Measurements from ENCODE around the gene TRIM8. TPM values are rescaled to one million over a fixed set of nuclear protein-coding genes. Genes with fewer than 3 reads are reported as not detected.
"Not testable (repeated sequence)": the region's sequence is repeated elsewhere in the genome, so short reads cannot be mapped to it uniquely, and the experiment has no call there.

The TRIM8 gene
- polyA plus RNA-seq, 1 experiment, result 105 TPM

DNA sequence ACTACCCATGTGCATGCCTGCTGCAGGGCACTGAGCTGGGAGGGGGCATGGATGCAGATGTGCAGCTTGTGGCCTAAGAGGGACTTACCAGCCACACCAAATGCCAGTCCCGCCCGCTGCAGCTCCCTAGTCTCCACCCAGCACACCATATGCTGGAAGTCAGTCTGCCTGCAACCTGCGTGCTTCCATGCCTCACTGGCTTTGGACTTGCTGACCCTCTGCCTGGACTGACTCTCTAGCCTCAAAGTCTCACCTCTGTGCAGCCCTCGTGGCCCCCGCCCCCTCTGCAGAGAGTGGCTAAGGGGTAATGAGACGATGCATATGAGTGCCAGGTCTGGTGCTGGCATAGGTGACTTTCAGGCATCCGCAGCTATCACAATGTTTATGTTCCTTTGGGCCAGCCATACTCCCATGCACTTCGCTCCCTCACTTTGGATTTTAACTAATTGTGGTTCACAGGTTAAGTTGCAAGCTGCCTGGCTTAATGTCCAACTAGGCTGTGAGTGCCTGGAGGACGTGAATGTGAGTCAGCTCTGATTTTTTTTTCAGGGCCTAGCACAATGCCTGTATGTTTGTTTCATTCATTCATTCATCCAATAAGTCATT, 21.7 kb downstream of the TRIM8 start:
- no peaks in the 10 kb centered on the region for H3K27me3 ChIP-seq (ENCODE audit: control insufficient read depth, insufficient read depth, low read length)
- TF ChIP-seq CTCF (IDR thresholded peaks at IDR 0.05; ENCODE audit: insufficient read depth, low read depth, low read length), result no peak
- CTCF ChIA-PET, result interaction anchor here (1.7 kb wide), 1 partner anchor 12 kb away, joined by 4 read pairs; no protein-coding TSS in a partner anchor
- DNase-seq (ENCODE audit: low read depth), result no peak
- POLR2A ChIA-PET, result no interaction called here
- H3K36me3 ChIP-seq (ENCODE audit: control insufficient read depth, insufficient read depth, low read length), result no peaks in the 10 kb centered on the region; the same call in 1 of the 2 replicates
- H3K4me3 ChIP-seq (ENCODE audit: low read depth, low read length), result no peak overlapping the region

DNA sequence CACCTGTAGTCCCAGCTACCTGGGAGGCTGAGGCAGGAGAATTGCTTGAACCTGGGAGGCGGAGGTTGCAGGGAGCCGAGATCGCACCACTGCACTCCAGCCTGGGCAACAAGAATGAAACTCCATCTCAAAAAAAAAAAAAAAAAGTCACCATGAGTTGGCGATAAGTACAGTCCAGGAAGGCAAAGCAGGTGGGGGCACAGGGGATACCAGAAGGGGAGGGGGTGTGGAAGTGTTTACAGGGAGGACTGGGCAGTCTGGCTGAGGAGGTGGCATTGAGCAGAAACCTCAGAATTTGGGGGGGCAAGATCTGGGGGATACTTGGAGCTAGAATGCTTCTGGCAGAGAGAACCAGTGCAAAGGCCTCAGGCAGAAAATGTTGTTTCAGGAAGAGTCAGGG, 23.1 kb downstream of the TRIM8 start:
- DNase-seq (ENCODE audit: low read depth); POLR2A ChIA-PET; H3K27me3 ChIP-seq (ENCODE audit: control insufficient read depth, insufficient read depth, low read length); H3K4me3 ChIP-seq (ENCODE audit: low read depth, low read length); H3K36me3 ChIP-seq (ENCODE audit: control insufficient read depth, insufficient read depth, low read length): not testable (repeated sequence)
- CTCF ChIA-PET, result interaction anchor here (1.3 to 3.3 kb wide), 3 partner anchors 9 to 14 kb away, joined by 3 to 15 read pairs (median 7); no protein-coding TSS in a partner anchor

- ChIA-PET POLR2A (no interaction called here), CTCF (interaction anchor here (1.3 to 3.3 kb wide), 5 partner anchors 8 to 44 kb away, joined by 3 to 15 read pairs (median 7); no protein-coding TSS in a partner anchor)
- no peak for DNase-seq (ENCODE audit: low read depth)
- Histone ChIP-seq H3K4me3 (ENCODE audit: low read depth, low read length) (no peak overlapping the region), H3K36me3 (ENCODE audit: control insufficient read depth, insufficient read depth, low read length) (no peaks in the 10 kb centered on the region; the same call in 1 of the 2 replicates), H3K27me3 (ENCODE audit: control insufficient read depth, insufficient read depth, low read length) (no peaks in the 10 kb centered on the region)
- no peak for TF ChIP-seq CTCF (IDR thresholded peaks at IDR 0.05; ENCODE audit: insufficient read depth, low read depth, low read length)
Measured at GRCh38 chr10:102668326-102669107, 24.2 kb downstream of the TRIM8 start.

DNA sequence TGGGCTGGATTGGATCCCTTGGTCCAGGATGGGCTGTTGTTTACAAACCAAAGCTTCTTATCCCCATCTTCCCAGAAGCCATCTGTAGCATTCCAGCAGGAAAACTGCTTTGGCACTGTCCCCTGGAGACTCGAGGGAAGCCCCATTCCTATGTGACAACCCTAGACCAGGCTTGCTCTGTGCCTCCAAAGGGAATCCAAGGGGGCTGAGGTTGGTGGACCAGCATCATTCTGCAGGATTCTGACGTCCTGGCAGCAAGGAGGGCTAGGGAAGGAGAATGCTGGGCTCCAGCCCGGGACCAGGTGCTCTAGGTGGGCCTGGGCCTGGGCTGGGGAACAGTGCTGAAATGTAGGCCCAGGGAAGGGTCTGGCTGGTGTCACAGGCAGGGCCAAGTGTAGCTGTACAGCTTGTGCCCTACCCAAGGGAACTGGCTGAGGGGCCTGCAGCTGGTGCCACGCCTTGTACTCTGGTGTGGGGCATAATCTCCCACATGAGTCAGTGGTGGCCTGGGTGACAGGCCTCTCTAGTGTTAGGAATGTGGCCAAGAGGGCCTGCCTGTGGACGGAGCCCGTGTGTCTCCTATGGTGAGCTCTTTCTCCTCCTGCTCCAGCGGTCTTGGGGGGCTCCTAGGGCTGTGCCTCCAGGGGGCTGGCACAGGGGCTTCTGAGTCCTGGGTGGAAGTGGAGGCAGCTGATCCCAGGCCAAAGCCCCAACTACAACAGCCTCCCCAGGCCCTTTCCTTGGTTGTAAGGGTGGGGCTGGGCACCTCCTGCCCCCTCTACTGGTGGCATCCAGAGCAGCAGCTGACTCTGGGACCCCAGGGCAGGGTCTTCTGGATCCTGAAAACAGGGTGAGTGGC, 25.2 kb downstream of the TRIM8 start:
- ChIA-PET POLR2A (no interaction called here), CTCF (interaction anchor here (0.6 to 3.3 kb wide), 12 partner anchors 9 to 734 kb away, joined by 3 to 15 read pairs (median 3); partner anchors contain the start of gene SUFU)
- TF ChIP-seq CTCF (IDR thresholded peaks at IDR 0.05; ENCODE audit: insufficient read depth, low read depth, low read length), result peak; percentile 57
- DNase-seq (ENCODE audit: low read depth), result no peak
- Histone ChIP-seq H3K27me3 (ENCODE audit: control insufficient read depth, insufficient read depth, low read length) (no peaks in the 10 kb centered on the region), H3K4me3 (ENCODE audit: low read depth, low read length) (no peak overlapping the region), H3K36me3 (ENCODE audit: control insufficient read depth, insufficient read depth, low read length) (no peaks in the 10 kb centered on the region; the same call in 1 of the 2 replicates)

DNA sequence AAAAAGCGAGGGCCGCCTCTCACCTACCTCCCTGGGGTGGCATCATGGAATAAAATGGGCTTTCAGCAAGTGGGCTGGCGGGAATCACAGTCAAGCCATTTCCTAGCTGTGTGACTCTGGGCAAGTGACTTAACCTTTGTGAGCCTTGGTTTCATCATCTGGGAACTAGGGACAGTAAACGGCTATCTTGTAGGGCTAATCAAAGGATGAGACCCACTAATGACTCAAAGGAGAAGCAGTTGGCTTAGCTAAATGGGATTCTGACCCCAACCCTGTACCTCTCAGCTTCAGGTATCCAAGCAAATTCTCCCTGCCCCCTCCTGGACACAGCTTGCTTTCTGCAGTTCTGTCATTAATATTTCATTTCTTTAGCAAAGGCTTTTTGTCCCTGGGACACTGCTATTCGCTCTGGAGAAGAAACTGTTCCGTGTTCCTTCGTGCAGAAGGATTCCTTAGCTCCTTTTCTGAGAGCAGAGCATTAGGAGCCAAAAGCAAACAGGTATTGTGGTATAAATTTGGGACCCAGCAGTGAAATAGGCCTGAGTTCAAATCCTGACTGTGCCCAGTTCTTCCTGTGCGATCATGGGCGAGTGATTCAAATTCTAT, 25.9 kb downstream of the TRIM8 start:
- ChIA-PET POLR2A (no interaction called here), CTCF (interaction anchor here (0.6 to 3.3 kb wide), 11 partner anchors 8 to 441 kb away, joined by 3 to 15 read pairs (median 3); partner anchors contain the start of gene SUFU)
- H3K4me3 ChIP-seq (ENCODE audit: low read depth, low read length), result no peak overlapping the region
- DNase-seq (ENCODE audit: low read depth), result no peak
- no peak for TF ChIP-seq CTCF (IDR thresholded peaks at IDR 0.05; ENCODE audit: insufficient read depth, low read depth, low read length)
- no peaks in the 10 kb centered on the region; the same call in 1 of the 2 replicates for H3K36me3 ChIP-seq (ENCODE audit: control insufficient read depth, insufficient read depth, low read length)
- no peaks in the 10 kb centered on the region for H3K27me3 ChIP-seq (ENCODE audit: control insufficient read depth, insufficient read depth, low read length)

All from BJ (cell line).